ENCODE data around the gene ARL15. TPM values are rescaled to one million over a fixed set of nuclear protein-coding genes. Genes with fewer than 3 reads are reported as not detected.

Gene ARL15
- total RNA-seq, 1 experiment from 2014 or later, result 0.50 TPM

DNA sequence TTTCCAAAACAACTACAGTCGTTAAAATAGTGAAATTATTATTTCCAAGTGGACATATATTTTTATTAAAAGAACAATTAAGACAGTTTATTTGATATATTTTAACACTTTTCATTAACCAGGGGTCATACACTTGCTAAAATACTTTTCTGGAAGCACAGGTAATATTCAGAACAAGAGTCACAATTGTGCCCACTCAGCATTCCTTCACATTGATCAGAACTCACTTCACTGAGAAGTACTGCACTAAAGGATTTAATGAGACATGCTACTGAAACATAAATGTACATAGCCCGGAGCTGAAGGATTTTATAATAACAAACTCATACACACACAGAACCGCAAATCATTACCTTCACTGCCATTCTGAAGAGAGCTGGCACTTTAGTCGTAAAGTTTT is 361.8 kb downstream of the ARL15 start:
- no peaks in the 10 kb centered on the region for H3K36me3 ChIP-seq (ENCODE audit: low read depth)
- no peak for DNase-seq
- ChIA-PET CTCF (no interaction called here), POLR2A (ENCODE audit: unreplicated experiment) (no interaction called here)
- no peaks in the 10 kb centered on the region for H3K9me2 ChIP-seq (ENCODE audit: insufficient read depth)
- H3K27me3 ChIP-seq (ENCODE audit: insufficient read depth, low read depth), result no peaks in the 10 kb centered on the region
- no peaks in the 10 kb centered on the region for H3K9me3 ChIP-seq (ENCODE audit: insufficient read depth, low read depth)
- intact Hi-C loops (cut with micrococcal nuclease; ENCODE audit: unreplicated experiment), result no loop called here
- no peaks in the 10 kb centered on the region for H3F3A ChIP-seq (ENCODE audit: insufficient read depth, low read depth)
- H2AFZ ChIP-seq, result no peak overlapping the region
- H4K20me1 ChIP-seq (ENCODE audit: insufficient read depth), result no peaks in the 10 kb centered on the region
- BruUV-seq (replicated peaks), result no TSS peak
- TF ChIP-seq CTCF (conservative IDR thresholded peaks at IDR 0.05), result no peak
- TF ChIP-seq EZH2 (IDR thresholded peaks at IDR 0.05; ENCODE audit: low read depth), result no peak
- H3K79me2 ChIP-seq (ENCODE audit: low read depth), result no peaks in the 10 kb centered on the region
- no peak overlapping the region for H3K4me3 ChIP-seq
- H3K4me1 ChIP-seq (replicated peaks; ENCODE audit: insufficient read depth), result no peaks in the 10 kb centered on the region
- no peak overlapping the region for H3K27ac ChIP-seq
- no peak overlapping the region for H3K4me2 ChIP-seq

- no TSS peak for BruUV-seq (replicated peaks)
- Histone ChIP-seq H3K4me2 (no peak overlapping the region), H3K27ac (no peak overlapping the region), H3K4me1 (replicated peaks; ENCODE audit: insufficient read depth) (no peaks in the 10 kb centered on the region), H3K4me3 (no peak overlapping the region), H4K20me1 (ENCODE audit: insufficient read depth) (no peaks in the 10 kb centered on the region), H3K27me3 (ENCODE audit: insufficient read depth, low read depth) (no peaks in the 10 kb centered on the region), H3K36me3 (ENCODE audit: low read depth) (no peaks in the 10 kb centered on the region), H2AFZ (no peak overlapping the region), H3K9me3 (ENCODE audit: insufficient read depth, low read depth) (no peaks in the 10 kb centered on the region), H3K9me2 (ENCODE audit: insufficient read depth) (no peaks in the 10 kb centered on the region), H3F3A (ENCODE audit: insufficient read depth, low read depth) (no peaks in the 10 kb centered on the region), H3K79me2 (ENCODE audit: low read depth) (no peaks in the 10 kb centered on the region)
- intact Hi-C loops (cut with micrococcal nuclease; ENCODE audit: unreplicated experiment), result no loop called here
- ChIA-PET POLR2A (ENCODE audit: unreplicated experiment) (no interaction called here), CTCF (no interaction called here)
- TF ChIP-seq EZH2 (IDR thresholded peaks at IDR 0.05; ENCODE audit: low read depth) (no peak), CTCF (conservative IDR thresholded peaks at IDR 0.05) (no peak)
- no peak for DNase-seq
Measured at GRCh38 chr5:53946405-53947100, 363.8 kb downstream of the ARL15 start.

DNA sequence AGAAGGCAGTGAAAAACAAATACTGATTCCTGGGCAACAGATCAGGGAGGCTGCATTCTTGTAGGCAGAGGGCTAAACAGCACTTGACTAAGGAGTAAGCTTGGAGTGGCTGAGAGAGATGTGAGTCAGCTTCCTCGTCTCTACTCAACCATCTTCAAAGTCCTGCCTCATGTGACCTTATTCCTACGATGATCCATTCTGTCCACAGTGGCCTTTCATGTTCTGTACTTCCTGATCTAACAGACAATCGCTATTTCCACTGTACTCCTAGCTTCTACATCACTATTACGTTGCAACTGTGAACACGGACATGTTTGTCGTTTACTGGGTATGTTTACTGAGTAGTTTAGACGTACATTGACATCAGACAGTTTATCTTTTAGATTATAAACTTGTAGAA is 365.4 kb downstream of the ARL15 start:
- no peaks in the 10 kb centered on the region for H3K4me1 ChIP-seq (replicated peaks; ENCODE audit: insufficient read depth)
- TF ChIP-seq EZH2 (IDR thresholded peaks at IDR 0.05; ENCODE audit: low read depth) (no peak), CTCF (conservative IDR thresholded peaks at IDR 0.05) (no peak)
- CTCF ChIA-PET, result no interaction called here
- no peak overlapping the region for H3K4me2 ChIP-seq
- no peaks in the 10 kb centered on the region for H4K20me1 ChIP-seq (ENCODE audit: insufficient read depth)
- intact Hi-C loops (cut with micrococcal nuclease; ENCODE audit: unreplicated experiment), result no loop called here
- H2AFZ ChIP-seq, result no peak overlapping the region
- H3K36me3 ChIP-seq (ENCODE audit: low read depth), result no peaks in the 10 kb centered on the region
- no peaks in the 10 kb centered on the region for H3K79me2 ChIP-seq (ENCODE audit: low read depth)
- no peak for DNase-seq
- H3F3A ChIP-seq (ENCODE audit: insufficient read depth, low read depth), result no peaks in the 10 kb centered on the region
- no peaks in the 10 kb centered on the region for H3K9me2 ChIP-seq (ENCODE audit: insufficient read depth)
- H3K27ac ChIP-seq, result no peak overlapping the region
- POLR2A ChIA-PET (ENCODE audit: unreplicated experiment), result no interaction called here
- H3K9me3 ChIP-seq (ENCODE audit: insufficient read depth, low read depth), result no peaks in the 10 kb centered on the region
- H3K4me3 ChIP-seq, result no peak overlapping the region
- no TSS peak for BruUV-seq (replicated peaks)
- H3K27me3 ChIP-seq (ENCODE audit: insufficient read depth, low read depth), result no peaks in the 10 kb centered on the region
